ENCODE data around the gene RDH16. TPM values are rescaled to one million over a fixed set of nuclear protein-coding genes. Genes with fewer than 3 reads are reported as not detected.
"Not testable (repeated sequence)": the region's sequence is repeated elsewhere in the genome, so short reads cannot be mapped to it uniquely, and the experiment has no call there.

RDH16 gene
- total RNA-seq, 1 donor from 2014 or later, result 0.32 TPM

- ATAC-seq (no peak), DNase-seq (no peak)
- Histone ChIP-seq H3K27me3 (no peaks in the 10 kb centered on the region), H3K9me3 (no peaks in the 10 kb centered on the region), H3K4me1 (peaks cover 2% of the 10 kb centered on the region), H3K4me3 (no peak overlapping the region), H3K36me3 (no peaks in the 10 kb centered on the region), H3K27ac (no peak overlapping the region)
- TF ChIP-seq CTCF (IDR thresholded peaks at IDR 0.05), result no peak
- intact Hi-C loops (cut with DNase I), result no loop called here
Observed at GRCh38 chr12:56927281-56927680, 30.1 kb downstream of the RDH16 start.

- Histone ChIP-seq H3K36me3 (no peaks in the 10 kb centered on the region), H3K9me3 (no peaks in the 10 kb centered on the region), H3K4me3 (no peak overlapping the region), H3K27ac (no peak overlapping the region), H3K27me3 (no peaks in the 10 kb centered on the region), H3K4me1 (no peaks in the 10 kb centered on the region)
- TF ChIP-seq CTCF (IDR thresholded peaks at IDR 0.05), result no peak
- DNase-seq (no peak), ATAC-seq (peak; percentile 70)
- intact Hi-C loops (cut with DNase I), result no loop called here
Observed at GRCh38 chr12:56922031-56922430, 35.4 kb downstream of the RDH16 start.

DNA sequence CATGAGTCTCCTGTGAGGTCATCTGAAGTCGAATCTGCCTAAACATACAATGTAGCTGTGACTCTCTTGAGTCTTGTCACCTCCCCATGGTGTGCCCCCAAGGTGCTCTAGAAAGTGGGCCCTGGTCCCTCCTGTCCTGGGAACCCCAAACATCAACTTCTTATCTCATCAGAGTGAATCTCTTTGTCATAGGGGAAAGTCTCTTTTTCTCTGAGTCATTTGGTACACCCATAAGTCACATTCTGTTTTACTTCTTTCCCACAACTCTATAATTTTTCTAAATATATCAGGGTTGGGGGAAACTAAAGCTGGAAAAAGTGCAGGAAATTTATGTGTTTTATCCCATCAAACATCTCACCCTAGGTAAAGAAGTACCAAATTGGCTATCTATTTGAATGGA lies 36.1 kb downstream of the RDH16 start:
- DNase-seq, result no peak
- no peak for ATAC-seq
- Histone ChIP-seq H3K4me3 (no peak overlapping the region), H3K9me3 (no peaks in the 10 kb centered on the region), H3K27ac (no peak overlapping the region), H3K36me3 (no peaks in the 10 kb centered on the region), H3K4me1 (no peaks in the 10 kb centered on the region), H3K27me3 (no peaks in the 10 kb centered on the region)
- TF ChIP-seq CTCF (IDR thresholded peaks at IDR 0.05), result no peak
- intact Hi-C loops (cut with DNase I), result no loop called here

- ATAC-seq; H3K36me3 ChIP-seq; DNase-seq; H3K9me3 ChIP-seq; H3K27ac ChIP-seq; H3K4me3 ChIP-seq; H3K4me1 ChIP-seq; intact Hi-C loops (cut with DNase I); H3K27me3 ChIP-seq: not testable (repeated sequence)
Observed at GRCh38 chr12:56918139-56918538, 39.3 kb downstream of the RDH16 start.

- no peaks in the 10 kb centered on the region for H3K27me3 ChIP-seq
- no peaks in the 10 kb centered on the region for H3K9me3 ChIP-seq
- ATAC-seq, result no peak
- DNase-seq, result no peak
- H3K4me1 ChIP-seq, result no peaks in the 10 kb centered on the region
- H3K27ac ChIP-seq, result no peak overlapping the region
- intact Hi-C loops (cut with DNase I), result no loop called here
- H3K36me3 ChIP-seq, result no peaks in the 10 kb centered on the region
- H3K4me3 ChIP-seq, result no peak overlapping the region
- TF ChIP-seq CTCF (IDR thresholded peaks at IDR 0.05), result no peak
Observed at GRCh38 chr12:56916996-56917333, 40.4 kb downstream of the RDH16 start.

DNA sequence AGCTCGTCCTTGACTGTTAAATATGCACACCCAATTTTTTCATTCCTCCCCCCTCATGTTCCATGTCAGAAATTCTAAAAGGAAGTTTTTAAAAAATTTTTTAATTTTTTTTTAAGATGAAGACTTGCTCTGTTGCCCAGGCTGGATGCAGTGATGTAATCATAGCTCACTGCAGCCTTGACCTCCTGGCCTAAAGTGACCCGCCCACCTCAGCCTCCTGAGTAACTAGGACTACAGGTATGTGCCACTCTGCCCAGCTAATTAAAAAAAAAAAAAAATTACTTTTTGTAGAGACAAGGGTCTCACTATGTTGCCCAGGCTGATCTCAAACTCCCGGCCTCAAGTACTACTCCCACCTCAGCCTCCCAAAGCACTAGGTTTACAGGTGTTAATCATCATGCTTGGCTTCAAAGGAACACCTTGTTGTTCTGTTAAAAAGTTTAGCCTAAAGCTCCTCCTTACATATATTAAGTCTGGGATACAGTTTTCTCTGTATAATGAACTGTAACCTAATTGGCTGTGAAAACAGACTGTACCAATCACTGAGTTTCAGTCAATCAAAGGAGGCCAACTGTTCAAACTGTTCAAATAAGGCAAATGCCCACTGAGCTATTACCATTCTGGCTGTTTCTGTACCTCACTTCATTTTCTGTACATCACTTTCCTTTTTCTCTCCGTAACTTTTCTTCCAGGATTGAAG lies 41.0 kb downstream of the RDH16 start:
- no peaks in the 10 kb centered on the region for H3K36me3 ChIP-seq
- H3K4me1 ChIP-seq, result no peaks in the 10 kb centered on the region
- H3K27me3 ChIP-seq, result no peaks in the 10 kb centered on the region
- no peak for ATAC-seq
- no peak overlapping the region for H3K4me3 ChIP-seq
- DNase-seq, result no peak
- no peaks in the 10 kb centered on the region for H3K9me3 ChIP-seq
- TF ChIP-seq CTCF (IDR thresholded peaks at IDR 0.05), result no peak
- intact Hi-C loops (cut with DNase I), result no loop called here
- no peak overlapping the region for H3K27ac ChIP-seq

Data from upper lobe of right lung (tissue), 1 donor.